SK-N-SH (cell line): ENCODE measurements around the gene SLC6A3. TPM values are rescaled to one million over a fixed set of nuclear protein-coding genes. Genes with fewer than 3 reads are reported as not detected.

Source experiments
- CTCF ChIA-PET: fragments of 300-600, 350-600 bp; formaldehyde crosslinking; extraction: SDS; loops from one replicate; lab custom pipeline; 2021; lab: Yijun Ruan, JAX
- POLR2A ChIA-PET: fragments of 350-600 bp; sonication (Branson Sonifier 250); formaldehyde crosslinking; extraction: SDS; loops from one replicate; lab custom pipeline; 2020; ENCODE audit warnings: antibody characterized with exemption, inconsistent platforms; lab: Yijun Ruan, JAX
- DNase-seq: peaks from one replicate; pipeline ENCODE4 v3.0.0; 2012
- H2AFZ ChIP-seq: fragments of 200-600 bp; sonication (generic); 2 replicates; pipeline ENCODE4 v1.8.1; 2016; ENCODE audit warnings: antibody characterized with exemption, mild to moderate bottlenecking, low read depth
- H3F3A ChIP-seq: fragments of 200-600 bp; sonication (generic); replicated peaks from 2 replicates; pipeline ENCODE3; 2016; ENCODE audit warnings: antibody characterized with exemption, mild to moderate bottlenecking; ENCODE audit not compliant: insufficient read depth
- H3K27ac ChIP-seq, 2 experiments: fragments of 200-500 bp in 1 of 2; fragments of 200-600 bp in 1 of 2; sonication (Bioruptor generic) in 1 of 2; sonication (generic), shearing (Covaris generic) in 1 of 2; 2 replicates each; pipeline versions ENCODE4 v1.5.1 to v1.6.1; 2014 to 2016; ENCODE audit warnings: low read depth in 2 of 2, inconsistent platforms in 1 of 2, low read length in 1 of 2, mild to moderate bottlenecking in 1 of 2, mixed read lengths in 1 of 2
- H3K27me3 ChIP-seq: fragments of 200-600 bp; sonication (generic), shearing (Covaris generic); 2 replicates; pipeline ENCODE4 v1.6.1; 2016; ENCODE audit warnings: mixed run types; ENCODE audit not compliant: insufficient read depth
- H3K36me3 ChIP-seq, 2 experiments: fragments of 200-500 bp in 1 of 2; fragments of 200-600 bp in 1 of 2; sonication (Bioruptor generic) in 1 of 2; sonication (generic) in 1 of 2; replicated peaks in 1 of 2; 2 replicates each; pipeline versions ENCODE3 to v1.5.1; 2014 to 2016; ENCODE audit warnings: low read length in 1 of 2, mild to moderate bottlenecking in 1 of 2; ENCODE audit not compliant: insufficient read depth in 2 of 2, control insufficient read depth in 1 of 2
- H3K4me1 ChIP-seq, 2 experiments: fragments of 200-500 bp in 1 of 2; fragments of 200-600 bp in 1 of 2; sonication (Bioruptor generic) in 1 of 2; sonication (generic), shearing (Covaris generic) in 1 of 2; 2 replicates each; pipeline versions ENCODE4 v1.5.1 to v1.6.1; 2014 to 2016; ENCODE audit warnings: low read depth in 1 of 2, low read length in 1 of 2, mixed run types in 1 of 2; ENCODE audit not compliant: insufficient read depth in 2 of 2, control insufficient read depth in 1 of 2
- H3K4me2 ChIP-seq: fragments of 200-600 bp; sonication (generic), shearing (Covaris generic); 2 replicates; pipeline ENCODE4 v1.6.1; 2017; ENCODE audit warnings: mixed run types
- H3K4me3 ChIP-seq, 2 experiments: fragments of 200-500 bp in 1 of 2; fragments of 200-600 bp in 1 of 2; sonication (Bioruptor generic) in 1 of 2; sonication (generic), shearing (Covaris generic) in 1 of 2; 2 replicates each; pipeline versions ENCODE4 v1.5.1 to v1.8.1; 2014 to 2016; ENCODE audit warnings: low read depth in 2 of 2, inconsistent platforms in 1 of 2, low read length in 1 of 2, mild to moderate bottlenecking in 1 of 2, mixed read lengths in 1 of 2, moderate library complexity in 1 of 2
- H3K79me2 ChIP-seq: fragments of 200-600 bp; sonication (generic); 2 replicates; pipeline ENCODE4 v1.8.1; 2017; ENCODE audit warnings: mild to moderate bottlenecking; ENCODE audit not compliant: insufficient read depth
- H3K9ac ChIP-seq: fragments of 200-600 bp; sonication (generic); 2 replicates; pipeline ENCODE4 v1.6.1; 2017; ENCODE audit warnings: mixed run types
- H3K9me2 ChIP-seq: fragments of 200-600 bp; sonication (generic); 2 replicates; pipeline ENCODE4 v1.6.1; 2017; ENCODE audit warnings: mixed run types
- H3K9me3 ChIP-seq: fragments of 200-600 bp; sonication (generic); 2 replicates; pipeline ENCODE4 v1.6.1; 2017; ENCODE audit warnings: mixed run types, mild to moderate bottlenecking, moderate library complexity
- H4K20me1 ChIP-seq: fragments of 200-600 bp; sonication (generic); 2 replicates; pipeline ENCODE4 v1.6.1; 2017; ENCODE audit warnings: mild to moderate bottlenecking, mixed run types; ENCODE audit not compliant: insufficient read depth
- CHD2 ChIP-seq: fragments of 150-350 bp; IDR thresholded peaks from 2 replicates; pipeline ENCODE4 v1.6.1; 2018; ENCODE audit warnings: low read length; ENCODE audit not compliant: partially characterized antibody
- ELF1 ChIP-seq: IDR thresholded peaks from 2 replicates; pipeline ENCODE4 v1.4.0; 2012
- FOXM1 ChIP-seq: IDR thresholded peaks from 2 replicates; pipeline ENCODE4 v1.4.0; 2012; ENCODE audit warnings: low read depth, mild to moderate bottlenecking
- JUND ChIP-seq: IDR thresholded peaks from 2 replicates; pipeline ENCODE4 v1.4.0; 2012
- MEF2A ChIP-seq: IDR thresholded peaks from 2 replicates; pipeline ENCODE4 v1.4.0; 2012; ENCODE audit warnings: low read depth, borderline replicate concordance
- MXI1 ChIP-seq: IDR thresholded peaks from 2 replicates; pipeline ENCODE4 v1.6.1; 2012; ENCODE audit warnings: mild to moderate bottlenecking, low read depth, low read length, improper control_type of control experiment
- NRF1 ChIP-seq: IDR thresholded peaks from 2 replicates; pipeline ENCODE4 v1.6.1; 2012; ENCODE audit warnings: low read depth, mild to moderate bottlenecking, low read length
- RAD21 ChIP-seq: IDR thresholded peaks from 2 replicates; pipeline ENCODE4 v1.6.1; 2012; ENCODE audit warnings: mild to moderate bottlenecking, low read length
- RXRA ChIP-seq: IDR thresholded peaks from 2 replicates; pipeline ENCODE4 v1.4.0; 2012; ENCODE audit warnings: low read depth, mild to moderate bottlenecking, borderline replicate concordance
- SIN3A ChIP-seq: IDR thresholded peaks from 2 replicates; pipeline ENCODE4 v1.6.1; 2012; ENCODE audit warnings: low read depth, mild to moderate bottlenecking, low read length, moderate library complexity, borderline replicate concordance
- SMC3 ChIP-seq: IDR thresholded peaks from 2 replicates; pipeline ENCODE4 v1.6.1; 2012; ENCODE audit warnings: low read depth, low read length, improper control_type of control experiment
- TCF12 ChIP-seq: IDR thresholded peaks from 2 replicates; pipeline ENCODE4 v1.4.0; 2012
- TEAD4 ChIP-seq: IDR thresholded peaks from 2 replicates; pipeline ENCODE4 v1.4.0; 2012; ENCODE audit warnings: mild to moderate bottlenecking, borderline replicate concordance; ENCODE audit not compliant: insufficient read depth
- YY1 ChIP-seq: IDR thresholded peaks from 2 replicates; pipeline ENCODE4 v1.4.0; 2012; ENCODE audit warnings: low read depth, mild to moderate bottlenecking
- whole genome bisulfite sequencing: methylation state at CpG from one replicate; pipeline ENCODE4 v1.1.6; 2017; ENCODE audit warnings: low lambda C conversion rate; 5-methylcytosine and 5-hydroxymethylcytosine counted together
- polyA plus RNA-seq, 3 experiments: library from polyadenylated mRNA; depleted of rRNA; stranded (reverse); fragments of >200 nt; gene quantifications; 2 replicates each; pipeline ENCODE4 v1.2.3, GENCODE V29; 2012
- TF ChIP-seq, protein P1 (sequence below): fragments of 150-350 bp; IDR thresholded peaks from 2 replicates; pipeline ENCODE4 v1.6.1; 2016; ENCODE audit warnings: mild to moderate bottlenecking, low read depth, low read length
- TF ChIP-seq, protein P2 (sequence below): IDR thresholded peaks from 2 replicates; pipeline ENCODE4 v1.6.1; 2012; ENCODE audit warnings: mild to moderate bottlenecking, low read depth, low read length, moderate library complexity
- TF ChIP-seq, protein P3 (sequence below): fragments of 150-350 bp; IDR thresholded peaks from 2 replicates; pipeline ENCODE4 v1.6.1; 2017; ENCODE audit warnings: antibody characterized with exemption, low read length, low read depth, borderline replicate concordance
- TF ChIP-seq, protein P4 (sequence below): IDR thresholded peaks from 2 replicates; pipeline ENCODE4 v1.4.0; 2012; ENCODE audit warnings: low read depth, borderline replicate concordance
- TF ChIP-seq, protein P5 (sequence below): IDR thresholded peaks from 2 replicates; pipeline ENCODE4 v1.4.0; 2012; ENCODE audit warnings: low read depth, borderline replicate concordance

SLC6A3 gene
- polyA plus RNA-seq, 1 of the 3 experiments (the other 2 are of a cell fraction), result not detected

DNA sequence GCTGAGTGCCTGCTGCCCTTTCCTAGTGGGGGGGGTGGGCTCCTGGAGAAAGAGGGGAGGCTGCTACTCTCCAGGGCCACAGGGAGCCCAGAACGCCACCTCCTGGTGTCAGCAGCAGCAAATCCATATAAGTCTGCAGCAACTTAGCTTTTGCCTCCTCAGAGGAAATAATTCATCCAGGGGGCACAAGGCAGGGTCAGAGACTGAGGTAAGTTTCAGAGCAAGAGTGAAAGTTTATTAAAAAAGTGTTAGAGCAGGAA lies 96.3 kb downstream of the SLC6A3 start:
- no peaks in the 10 kb centered on the region for H3F3A ChIP-seq
- no peaks in the 10 kb centered on the region for H3K36me3 ChIP-seq
- peaks cover 14% of the 10 kb centered on the region for H3K79me2 ChIP-seq
- TF ChIP-seq RXRA (no peak), RAD21 (no peak), SIN3A (no peak), CHD2 (no peak), JUND (no peak), FOXM1 (no peak), NRF1 (no peak), TEAD4 (no peak), SMC3 (no peak), YY1 (no peak), ELF1 (no peak), MXI1 (no peak), TCF12 (no peak), MEF2A (no peak)
- TF ChIP-seq, protein P1, sequence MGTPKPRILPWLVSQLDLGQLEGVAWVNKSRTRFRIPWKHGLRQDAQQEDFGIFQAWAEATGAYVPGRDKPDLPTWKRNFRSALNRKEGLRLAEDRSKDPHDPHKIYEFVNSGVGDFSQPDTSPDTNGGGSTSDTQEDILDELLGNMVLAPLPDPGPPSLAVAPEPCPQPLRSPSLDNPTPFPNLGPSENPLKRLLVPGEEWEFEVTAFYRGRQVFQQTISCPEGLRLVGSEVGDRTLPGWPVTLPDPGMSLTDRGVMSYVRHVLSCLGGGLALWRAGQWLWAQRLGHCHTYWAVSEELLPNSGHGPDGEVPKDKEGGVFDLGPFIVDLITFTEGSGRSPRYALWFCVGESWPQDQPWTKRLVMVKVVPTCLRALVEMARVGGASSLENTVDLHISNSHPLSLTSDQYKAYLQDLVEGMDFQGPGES, result no peak
- TF ChIP-seq, protein P2, sequence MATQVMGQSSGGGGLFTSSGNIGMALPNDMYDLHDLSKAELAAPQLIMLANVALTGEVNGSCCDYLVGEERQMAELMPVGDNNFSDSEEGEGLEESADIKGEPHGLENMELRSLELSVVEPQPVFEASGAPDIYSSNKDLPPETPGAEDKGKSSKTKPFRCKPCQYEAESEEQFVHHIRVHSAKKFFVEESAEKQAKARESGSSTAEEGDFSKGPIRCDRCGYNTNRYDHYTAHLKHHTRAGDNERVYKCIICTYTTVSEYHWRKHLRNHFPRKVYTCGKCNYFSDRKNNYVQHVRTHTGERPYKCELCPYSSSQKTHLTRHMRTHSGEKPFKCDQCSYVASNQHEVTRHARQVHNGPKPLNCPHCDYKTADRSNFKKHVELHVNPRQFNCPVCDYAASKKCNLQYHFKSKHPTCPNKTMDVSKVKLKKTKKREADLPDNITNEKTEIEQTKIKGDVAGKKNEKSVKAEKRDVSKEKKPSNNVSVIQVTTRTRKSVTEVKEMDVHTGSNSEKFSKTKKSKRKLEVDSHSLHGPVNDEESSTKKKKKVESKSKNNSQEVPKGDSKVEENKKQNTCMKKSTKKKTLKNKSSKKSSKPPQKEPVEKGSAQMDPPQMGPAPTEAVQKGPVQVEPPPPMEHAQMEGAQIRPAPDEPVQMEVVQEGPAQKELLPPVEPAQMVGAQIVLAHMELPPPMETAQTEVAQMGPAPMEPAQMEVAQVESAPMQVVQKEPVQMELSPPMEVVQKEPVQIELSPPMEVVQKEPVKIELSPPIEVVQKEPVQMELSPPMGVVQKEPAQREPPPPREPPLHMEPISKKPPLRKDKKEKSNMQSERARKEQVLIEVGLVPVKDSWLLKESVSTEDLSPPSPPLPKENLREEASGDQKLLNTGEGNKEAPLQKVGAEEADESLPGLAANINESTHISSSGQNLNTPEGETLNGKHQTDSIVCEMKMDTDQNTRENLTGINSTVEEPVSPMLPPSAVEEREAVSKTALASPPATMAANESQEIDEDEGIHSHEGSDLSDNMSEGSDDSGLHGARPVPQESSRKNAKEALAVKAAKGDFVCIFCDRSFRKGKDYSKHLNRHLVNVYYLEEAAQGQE, result no peak
- TF ChIP-seq, protein P3, sequence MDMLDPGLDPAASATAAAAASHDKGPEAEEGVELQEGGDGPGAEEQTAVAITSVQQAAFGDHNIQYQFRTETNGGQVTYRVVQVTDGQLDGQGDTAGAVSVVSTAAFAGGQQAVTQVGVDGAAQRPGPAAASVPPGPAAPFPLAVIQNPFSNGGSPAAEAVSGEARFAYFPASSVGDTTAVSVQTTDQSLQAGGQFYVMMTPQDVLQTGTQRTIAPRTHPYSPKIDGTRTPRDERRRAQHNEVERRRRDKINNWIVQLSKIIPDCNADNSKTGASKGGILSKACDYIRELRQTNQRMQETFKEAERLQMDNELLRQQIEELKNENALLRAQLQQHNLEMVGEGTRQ, result no peak
- TF ChIP-seq, protein P4, sequence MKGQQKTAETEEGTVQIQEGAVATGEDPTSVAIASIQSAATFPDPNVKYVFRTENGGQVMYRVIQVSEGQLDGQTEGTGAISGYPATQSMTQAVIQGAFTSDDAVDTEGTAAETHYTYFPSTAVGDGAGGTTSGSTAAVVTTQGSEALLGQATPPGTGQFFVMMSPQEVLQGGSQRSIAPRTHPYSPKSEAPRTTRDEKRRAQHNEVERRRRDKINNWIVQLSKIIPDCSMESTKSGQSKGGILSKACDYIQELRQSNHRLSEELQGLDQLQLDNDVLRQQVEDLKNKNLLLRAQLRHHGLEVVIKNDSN, result no peak
- TF ChIP-seq, protein P5, sequence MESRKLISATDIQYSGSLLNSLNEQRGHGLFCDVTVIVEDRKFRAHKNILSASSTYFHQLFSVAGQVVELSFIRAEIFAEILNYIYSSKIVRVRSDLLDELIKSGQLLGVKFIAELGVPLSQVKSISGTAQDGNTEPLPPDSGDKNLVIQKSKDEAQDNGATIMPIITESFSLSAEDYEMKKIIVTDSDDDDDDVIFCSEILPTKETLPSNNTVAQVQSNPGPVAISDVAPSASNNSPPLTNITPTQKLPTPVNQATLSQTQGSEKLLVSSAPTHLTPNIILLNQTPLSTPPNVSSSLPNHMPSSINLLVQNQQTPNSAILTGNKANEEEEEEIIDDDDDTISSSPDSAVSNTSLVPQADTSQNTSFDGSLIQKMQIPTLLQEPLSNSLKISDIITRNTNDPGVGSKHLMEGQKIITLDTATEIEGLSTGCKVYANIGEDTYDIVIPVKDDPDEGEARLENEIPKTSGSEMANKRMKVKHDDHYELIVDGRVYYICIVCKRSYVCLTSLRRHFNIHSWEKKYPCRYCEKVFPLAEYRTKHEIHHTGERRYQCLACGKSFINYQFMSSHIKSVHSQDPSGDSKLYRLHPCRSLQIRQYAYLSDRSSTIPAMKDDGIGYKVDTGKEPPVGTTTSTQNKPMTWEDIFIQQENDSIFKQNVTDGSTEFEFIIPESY, result no peak
- no peak overlapping the region for H2AFZ ChIP-seq
- no peaks in the 10 kb centered on the region for H3K27me3 ChIP-seq
- peaks cover 0 to 10% of the 10 kb centered on the region in 2 experiments; a peak in 2 of 4 replicates for H3K4me1 ChIP-seq
- H3K4me2 ChIP-seq, result no peak overlapping the region
- no peaks in the 10 kb centered on the region for H3K9me3 ChIP-seq
- H3K9me2 ChIP-seq, result no peaks in the 10 kb centered on the region
- H3K9ac ChIP-seq, result no peak overlapping the region
- H4K20me1 ChIP-seq, result no peaks in the 10 kb centered on the region
- WGBS, result no CpG with 5 or more reads among the region's 1 CpG
- H3K4me3 ChIP-seq, result no peak overlapping the region
- ChIA-PET POLR2A (no interaction called here), CTCF (interaction anchor here (0.7 kb wide), 1 partner anchor 70 kb away, joined by 4 read pairs; no protein-coding TSS in a partner anchor)
- H3K27ac ChIP-seq, result no peak overlapping the region
- DNase-seq, result no peak
